OCI-LY3 (cell line): ENCODE results near the gene SLC17A6.

Experiments
- H2AFZ ChIP-seq: fragments of 200-600, 300-600 bp; shearing (Covaris generic); 2 replicates; pipeline ENCODE4 v1.6.0; 2014; ENCODE audit warnings: antibody characterized with exemption, low read depth, low read length
- H3K27ac ChIP-seq: fragments of 200-600, 300-600 bp; sonication (generic); 2 replicates; pipeline ENCODE4 v1.5.1; 2014; ENCODE audit warnings: mild to moderate bottlenecking, low read length, moderate library complexity, mixed read lengths
- H3K27me3 ChIP-seq: fragments of 200-600, 300-600 bp; sonication (generic); 2 replicates; pipeline ENCODE4 v1.6.1; 2014; ENCODE audit warnings: low read depth, low read length, mixed read lengths
- H3K36me3 ChIP-seq: fragments of 200-600, 300-600 bp; sonication (generic); replicated peaks from 2 replicates; pipeline ENCODE3; 2014; ENCODE audit warnings: low read depth, low read length, mixed read lengths
- H3K4me1 ChIP-seq: fragments of 300-600, 200-600 bp; sonication (generic); 2 replicates; pipeline ENCODE4 v1.6.1; 2014; ENCODE audit warnings: low read length, mixed read lengths
- H3K4me2 ChIP-seq: fragments of 200-600, 300-600 bp; sonication (generic); 2 replicates; pipeline ENCODE4 v1.6.1; 2014; ENCODE audit warnings: low read length, mixed read lengths
- H3K4me3 ChIP-seq: fragments of 300-600, 200-600 bp; sonication (generic); 2 replicates; pipeline ENCODE4 v1.5.1; 2014; ENCODE audit warnings: antibody characterized with exemption, mild to moderate bottlenecking, low read length, moderate library complexity
- H3K79me2 ChIP-seq: fragments of 300-600, 200-600 bp; shearing (Covaris generic); 2 replicates; pipeline ENCODE4 v1.6.1; 2014; ENCODE audit warnings: mild to moderate bottlenecking, low read length, mixed read lengths
- H3K9ac ChIP-seq: fragments of 300-600, 200-600 bp; shearing (Covaris generic); 2 replicates; pipeline ENCODE4 v1.6.0; 2014; ENCODE audit warnings: mild to moderate bottlenecking, low read length, moderate library complexity
- H3K9me3 ChIP-seq: fragments of 200-600, 300-600 bp; shearing (Covaris generic); 2 replicates; pipeline ENCODE4 v1.6.1; 2014; ENCODE audit warnings: low read length, mixed read lengths; ENCODE audit not compliant: insufficient read depth
- H4K20me1 ChIP-seq: fragments of 200-600, 300-600 bp; sonication (generic); 2 replicates; pipeline ENCODE4 v1.6.1; 2016; ENCODE audit warnings: low read length, mixed read lengths; ENCODE audit not compliant: insufficient read depth
- CTCF ChIP-seq: fragments of 200-600, 300-600 bp; sonication (generic); IDR thresholded peaks from 2 replicates; pipeline ENCODE4 v1.5.1; 2014; ENCODE audit warnings: antibody characterized with exemption, low read length, low read depth
- EZH2phosphoT487 ChIP-seq: fragments of 200-600 bp; shearing (Covaris generic); IDR thresholded peaks from 2 replicates; pipeline ENCODE4 v1.6.1; 2018; ENCODE audit warnings: antibody characterized with exemption, mixed run types, low read depth

Gene SLC17A6

GRCh38 chr11:22407267-22407666 is 69.1 kb downstream of the SLC17A6 start:
- H3K4me2 ChIP-seq, result no peak overlapping the region
- H2AFZ ChIP-seq, result no peak overlapping the region
- H3K9ac ChIP-seq, result no peak overlapping the region
- no peak for TF ChIP-seq EZH2phosphoT487
- no peak for TF ChIP-seq CTCF
- H4K20me1 ChIP-seq, result no peaks in the 10 kb centered on the region
- H3K9me3 ChIP-seq, result no peaks in the 10 kb centered on the region
- no peak overlapping the region for H3K27ac ChIP-seq
- no peaks in the 10 kb centered on the region for H3K27me3 ChIP-seq
- H3K4me1 ChIP-seq, result no peaks in the 10 kb centered on the region
- no peaks in the 10 kb centered on the region for H3K36me3 ChIP-seq
- H3K79me2 ChIP-seq, result no peaks in the 10 kb centered on the region
- H3K4me3 ChIP-seq, result no peak overlapping the region

DNA sequence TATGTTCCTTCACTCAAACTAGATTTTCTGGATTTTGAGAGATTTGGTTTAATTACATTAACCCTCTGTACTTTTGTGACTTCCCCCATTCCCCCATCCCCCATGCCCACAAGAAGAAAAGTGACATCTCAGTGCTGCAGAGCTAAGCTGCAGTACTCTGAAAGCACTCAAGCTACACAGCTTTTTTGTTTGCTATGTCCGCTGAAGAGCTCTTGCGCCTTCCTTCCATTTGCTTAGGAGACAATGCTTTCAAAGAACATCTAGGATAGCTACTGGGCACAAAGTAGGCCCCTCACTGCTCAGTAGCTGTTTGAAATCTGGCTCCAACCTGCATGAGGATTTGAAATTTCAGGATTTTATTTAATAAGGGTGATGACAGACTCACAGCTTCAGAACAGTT is 69.7 kb downstream of the SLC17A6 start:
- H3K27ac ChIP-seq, result no peak overlapping the region
- no peak overlapping the region for H2AFZ ChIP-seq
- no peaks in the 10 kb centered on the region for H3K4me1 ChIP-seq
- H3K9me3 ChIP-seq, result no peaks in the 10 kb centered on the region
- no peaks in the 10 kb centered on the region for H3K79me2 ChIP-seq
- H3K4me3 ChIP-seq, result no peak overlapping the region
- H3K9ac ChIP-seq, result no peak overlapping the region
- no peaks in the 10 kb centered on the region for H3K27me3 ChIP-seq
- H4K20me1 ChIP-seq, result no peaks in the 10 kb centered on the region
- no peaks in the 10 kb centered on the region for H3K36me3 ChIP-seq
- TF ChIP-seq EZH2phosphoT487, result no peak
- no peak for TF ChIP-seq CTCF
- H3K4me2 ChIP-seq, result no peak overlapping the region

DNA sequence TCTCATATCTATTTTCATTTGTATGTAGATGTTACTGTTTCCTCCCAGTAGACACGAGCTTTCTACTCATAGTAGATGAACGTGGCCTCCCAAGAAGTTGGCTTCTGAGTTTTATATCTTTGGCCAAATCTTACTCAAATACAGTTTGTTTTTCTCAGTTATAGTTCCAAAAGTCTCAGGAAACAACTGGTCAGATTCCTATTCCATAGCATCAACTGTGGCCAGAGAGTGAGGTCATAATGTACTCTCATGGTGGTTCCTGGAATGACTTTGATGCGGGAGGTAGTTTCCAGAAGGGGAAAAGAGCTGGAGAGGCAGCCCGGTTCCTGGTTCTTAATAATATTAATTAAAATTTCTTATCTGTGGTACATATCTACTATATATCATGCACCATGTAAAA is 77.3 kb downstream of the SLC17A6 start:
- H3K9me3 ChIP-seq, result no peaks in the 10 kb centered on the region
- no peaks in the 10 kb centered on the region for H3K36me3 ChIP-seq
- H3K27ac ChIP-seq, result no peak overlapping the region
- no peaks in the 10 kb centered on the region for H3K79me2 ChIP-seq
- H2AFZ ChIP-seq, result no peak overlapping the region
- no peak overlapping the region for H3K9ac ChIP-seq
- no peak overlapping the region for H3K4me3 ChIP-seq
- H3K27me3 ChIP-seq, result no peaks in the 10 kb centered on the region
- no peaks in the 10 kb centered on the region for H4K20me1 ChIP-seq
- no peaks in the 10 kb centered on the region for H3K4me1 ChIP-seq
- no peak for TF ChIP-seq EZH2phosphoT487
- TF ChIP-seq CTCF, result no peak
- no peak overlapping the region for H3K4me2 ChIP-seq

DNA sequence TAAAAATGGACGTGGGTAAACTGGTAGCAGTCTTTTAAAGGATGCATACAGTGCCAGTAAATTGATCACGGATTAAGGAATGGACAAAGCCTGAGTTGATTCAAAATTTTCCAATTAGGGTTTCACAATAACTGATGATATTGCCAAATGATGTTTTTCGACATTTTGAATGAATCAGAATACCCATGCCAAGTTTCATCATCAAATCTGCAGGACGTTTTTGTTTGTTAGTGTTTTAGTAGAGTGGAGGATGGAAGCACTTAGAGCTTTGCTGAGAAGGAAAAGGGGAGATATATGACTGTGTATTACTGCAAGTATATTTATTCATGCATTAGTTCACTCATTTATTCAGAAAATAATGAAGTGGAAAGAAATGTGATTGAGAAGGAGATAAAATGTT is 78.3 kb downstream of the SLC17A6 start:
- H3K79me2 ChIP-seq, result no peaks in the 10 kb centered on the region
- H3K4me1 ChIP-seq, result no peaks in the 10 kb centered on the region
- no peak overlapping the region for H3K27ac ChIP-seq
- no peak overlapping the region for H3K4me2 ChIP-seq
- no peak overlapping the region for H3K9ac ChIP-seq
- H4K20me1 ChIP-seq, result no peaks in the 10 kb centered on the region
- no peaks in the 10 kb centered on the region for H3K27me3 ChIP-seq
- TF ChIP-seq CTCF (no peak), EZH2phosphoT487 (no peak)
- H3K4me3 ChIP-seq, result no peak overlapping the region
- no peak overlapping the region for H2AFZ ChIP-seq
- no peaks in the 10 kb centered on the region for H3K36me3 ChIP-seq
- no peaks in the 10 kb centered on the region for H3K9me3 ChIP-seq
